Measurements from ENCODE around the gene CYB5R4. TPM values are rescaled to one million over a fixed set of nuclear protein-coding genes. Genes with fewer than 3 reads are reported as not detected.
"Not testable (repeated sequence)": the region's sequence is repeated elsewhere in the genome, so short reads cannot be mapped to it uniquely, and the experiment has no call there.

CYB5R4 gene
- total RNA-seq, 4 donors from 2014 or later = 4.7 to 13.5 (median 8.7) TPM

GRCh38 chr6:83928286-83928685, 68.8 kb downstream of the CYB5R4 start:
- Histone ChIP-seq H3K27ac (no peak overlapping the region), H3K4me3 (no peak overlapping the region), H3K9me3 (no peaks in the 10 kb centered on the region), H3K36me3 (peaks cover 41% of the 10 kb centered on the region), H3K27me3 (no peaks in the 10 kb centered on the region), H3K4me1 (no peaks in the 10 kb centered on the region)
- DNase-seq (ENCODE audit: low spot score in 2 of 2) = no peak
- 81% methylated on average over 1 of the region's 1 CpG for WGBS
- TF ChIP-seq POLR2AphosphoS5 (IDR thresholded peaks at IDR 0.05) (no peak), POLR2A (IDR thresholded peaks at IDR 0.05) (no peak), CTCF (IDR thresholded peaks at IDR 0.05) (no peak), EP300 (IDR thresholded peaks at IDR 0.05) (no peak)

GRCh38 chr6:83946201-83946833, 86.8 kb downstream of the CYB5R4 start:
- not testable (repeated sequence) for DNase-seq (ENCODE audit: low spot score in 2 of 2); H3K27me3 ChIP-seq; H3K4me1 ChIP-seq; H3K4me3 ChIP-seq; H3K27ac ChIP-seq; H3K9me3 ChIP-seq
- peaks cover 20% of the 10 kb centered on the region for H3K36me3 ChIP-seq
- 93% methylated on average over 4 of the region's 4 CpGs for WGBS

GRCh38 chr6:83947983-83948382, 88.5 kb downstream of the CYB5R4 start:
- WGBS = 97% methylated on average over 2 of the region's 2 CpGs
- H3K36me3 ChIP-seq; DNase-seq (ENCODE audit: low spot score in 2 of 2); H3K9me3 ChIP-seq; H3K27ac ChIP-seq; H3K27me3 ChIP-seq; H3K4me3 ChIP-seq; H3K4me1 ChIP-seq: not testable (repeated sequence)

GRCh38 chr6:83948851-83949250, 89.4 kb downstream of the CYB5R4 start:
- DNase-seq (ENCODE audit: low spot score in 2 of 2) = no peak
- no peaks in the 10 kb centered on the region for H3K9me3 ChIP-seq
- no peak overlapping the region for H3K27ac ChIP-seq
- no peak for TF ChIP-seq POLR2AphosphoS5 (IDR thresholded peaks at IDR 0.05)
- no peak for TF ChIP-seq POLR2A (IDR thresholded peaks at IDR 0.05)
- no peak for TF ChIP-seq EP300 (IDR thresholded peaks at IDR 0.05)
- TF ChIP-seq CTCF (IDR thresholded peaks at IDR 0.05) = no peak
- H3K4me3 ChIP-seq = no peak overlapping the region
- H3K27me3 ChIP-seq = no peaks in the 10 kb centered on the region
- 37% methylated on average over 2 of the region's 2 CpGs for WGBS
- H3K4me1 ChIP-seq = no peaks in the 10 kb centered on the region
- no peaks in the 10 kb centered on the region for H3K36me3 ChIP-seq

GRCh38 chr6:83951423-83951822, 91.9 kb downstream of the CYB5R4 start:
- not testable (repeated sequence) for H3K4me1 ChIP-seq; H3K27ac ChIP-seq; H3K36me3 ChIP-seq; H3K9me3 ChIP-seq; H3K4me3 ChIP-seq; DNase-seq (ENCODE audit: low spot score in 2 of 2); H3K27me3 ChIP-seq
- WGBS = 96% methylated on average over 2 of the region's 2 CpGs

GRCh38 chr6:83952830-83953229, 93.3 kb downstream of the CYB5R4 start:
- no peak for DNase-seq (ENCODE audit: low spot score in 2 of 2)
- Histone ChIP-seq H3K36me3 (peaks cover 7% of the 10 kb centered on the region), H3K4me1 (no peaks in the 10 kb centered on the region), H3K27ac (no peak overlapping the region), H3K4me3 (no peak overlapping the region), H3K9me3 (no peaks in the 10 kb centered on the region), H3K27me3 (no peaks in the 10 kb centered on the region)
- no peak for TF ChIP-seq EP300 (IDR thresholded peaks at IDR 0.05)
- TF ChIP-seq POLR2A (IDR thresholded peaks at IDR 0.05) = no peak
- TF ChIP-seq POLR2AphosphoS5 (IDR thresholded peaks at IDR 0.05) = no peak
- no peak for TF ChIP-seq CTCF (IDR thresholded peaks at IDR 0.05)
- WGBS = 62% methylated on average over 3 of the region's 3 CpGs

- Histone ChIP-seq H3K9me3 (no peaks in the 10 kb centered on the region), H3K36me3 (peaks cover 7% of the 10 kb centered on the region), H3K4me3 (no peak overlapping the region), H3K27ac (no peak overlapping the region), H3K27me3 (no peaks in the 10 kb centered on the region), H3K4me1 (no peaks in the 10 kb centered on the region)
- TF ChIP-seq POLR2AphosphoS5 (IDR thresholded peaks at IDR 0.05) (no peak), EP300 (IDR thresholded peaks at IDR 0.05) (no peak), POLR2A (IDR thresholded peaks at IDR 0.05) (no peak), CTCF (IDR thresholded peaks at IDR 0.05) (no peak)
- DNase-seq (ENCODE audit: low spot score in 2 of 2) = no peak
- whole genome bisulfite sequencing = 93% methylated on average over 2 of the region's 2 CpGs
Observed at GRCh38 chr6:83954371-83954770, 94.9 kb downstream of the CYB5R4 start.
